Retina (tissue), 1 donor: ENCODE data around the gene KRTAP10-5.
"Not testable (repeated sequence)": the region's sequence is repeated elsewhere in the genome, so short reads cannot be mapped to it uniquely, and the experiment has no call there.

ENCODE experiments used
- DNase-seq: peaks from one replicate; pipeline ENCODE4 v3.0.0-alpha.2; 2016

KRTAP10-5 gene

GRCh38 chr21:44610157-44610843 lies 29.9 kb upstream of the KRTAP10-5 start:
- not testable (repeated sequence) for DNase-seq

- DNase-seq, result no peak
Measured at GRCh38 chr21:44609193-44609592, 28.8 kb upstream of the KRTAP10-5 start.

GRCh38 chr21:44606495-44606894 lies 26.1 kb upstream of the KRTAP10-5 start:
- no peak for DNase-seq

GRCh38 chr21:44603911-44604310 lies 23.5 kb upstream of the KRTAP10-5 start:
- DNase-seq, result no peak

- no peak for DNase-seq
Measured at GRCh38 chr21:44603109-44603875, 22.9 kb upstream of the KRTAP10-5 start.

GRCh38 chr21:44602463-44602850 lies 22.1 kb upstream of the KRTAP10-5 start:
- no peak for DNase-seq

GRCh38 chr21:44601596-44602462 lies 21.4 kb upstream of the KRTAP10-5 start:
- DNase-seq, result no peak

- not testable (repeated sequence) for DNase-seq
Measured at GRCh38 chr21:44601091-44601490, 20.7 kb upstream of the KRTAP10-5 start.

- DNase-seq, result not testable (repeated sequence)
Measured at GRCh38 chr21:44600118-44600978, 19.9 kb upstream of the KRTAP10-5 start, which contains the start of gene KRTAP10-7. KRTAP10-7 (plus strand) TSS chr21:44600597; CDS start chr21:44600622, 25 bp downstream.

- no peak for DNase-seq
Measured at GRCh38 chr21:44599264-44600029, 19.0 kb upstream of the KRTAP10-5 start.

GRCh38 chr21:44598061-44598460 lies 17.7 kb upstream of the KRTAP10-5 start:
- DNase-seq, result no peak

- DNase-seq, result no peak
Measured at GRCh38 chr21:44596068-44596725, 15.8 kb upstream of the KRTAP10-5 start.

GRCh38 chr21:44595524-44595923 lies 15.1 kb upstream of the KRTAP10-5 start:
- DNase-seq, result no peak

- no peak for DNase-seq
Measured at GRCh38 chr21:44594406-44594916, 14.1 kb upstream of the KRTAP10-5 start.

- no peak for DNase-seq
Measured at GRCh38 chr21:44593598-44594405, 13.4 kb upstream of the KRTAP10-5 start.

- DNase-seq, result no peak
Measured at GRCh38 chr21:44592446-44593311, 12.3 kb upstream of the KRTAP10-5 start, which contains the start of gene KRTAP10-6. KRTAP10-6 (minus strand) TSS chr21:44592505; CDS start chr21:44592484, 21 bp downstream.

- DNase-seq, result not testable (repeated sequence)
Measured at GRCh38 chr21:44591801-44592130, 11.4 kb upstream of the KRTAP10-5 start.
